ENCODE data around the gene CNTNAP4. TPM values are rescaled to one million over a fixed set of nuclear protein-coding genes. Genes with fewer than 3 reads are reported as not detected.

The CNTNAP4 gene
- total RNA-seq, 4 donors from 2014 or later = 0.09 TPM; not detected in 3

DNA sequence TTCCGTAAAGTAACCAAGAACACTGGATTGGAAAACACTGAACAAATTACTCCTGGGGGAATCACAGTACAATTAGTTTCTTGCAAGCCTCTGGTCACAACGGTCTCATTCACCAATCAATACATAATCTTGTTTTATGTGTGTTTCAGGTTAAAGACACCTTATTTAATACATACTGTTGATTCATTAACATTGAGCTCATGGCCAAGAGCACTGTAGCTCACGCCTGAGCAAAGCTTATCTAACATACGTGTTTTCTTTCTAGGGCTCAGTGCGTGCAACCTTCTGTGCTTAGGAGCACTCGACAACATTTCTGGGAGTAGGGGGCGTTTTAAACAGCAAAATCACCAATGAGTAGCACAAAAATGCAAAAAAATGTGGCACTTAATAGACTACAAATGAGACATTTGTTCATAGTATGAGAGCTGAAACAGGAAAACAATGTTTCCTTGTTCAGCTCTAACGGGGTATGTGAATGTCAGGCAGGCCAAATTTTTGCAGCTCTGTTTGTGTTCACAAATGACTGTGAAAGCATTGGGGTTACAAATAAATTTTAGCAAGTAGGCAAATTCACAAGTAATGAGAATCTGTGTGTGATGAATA, 206.2 kb downstream of the CNTNAP4 start:
- Histone ChIP-seq H3K9me3 (no peaks in the 10 kb centered on the region), H3K27ac (no peak overlapping the region), H3K4me1 (no peaks in the 10 kb centered on the region), H3K4me3 (no peak overlapping the region), H3K27me3 (no peaks in the 10 kb centered on the region), H3K36me3 (no peaks in the 10 kb centered on the region)
- no peak for DNase-seq
- TF ChIP-seq, protein P1, sequence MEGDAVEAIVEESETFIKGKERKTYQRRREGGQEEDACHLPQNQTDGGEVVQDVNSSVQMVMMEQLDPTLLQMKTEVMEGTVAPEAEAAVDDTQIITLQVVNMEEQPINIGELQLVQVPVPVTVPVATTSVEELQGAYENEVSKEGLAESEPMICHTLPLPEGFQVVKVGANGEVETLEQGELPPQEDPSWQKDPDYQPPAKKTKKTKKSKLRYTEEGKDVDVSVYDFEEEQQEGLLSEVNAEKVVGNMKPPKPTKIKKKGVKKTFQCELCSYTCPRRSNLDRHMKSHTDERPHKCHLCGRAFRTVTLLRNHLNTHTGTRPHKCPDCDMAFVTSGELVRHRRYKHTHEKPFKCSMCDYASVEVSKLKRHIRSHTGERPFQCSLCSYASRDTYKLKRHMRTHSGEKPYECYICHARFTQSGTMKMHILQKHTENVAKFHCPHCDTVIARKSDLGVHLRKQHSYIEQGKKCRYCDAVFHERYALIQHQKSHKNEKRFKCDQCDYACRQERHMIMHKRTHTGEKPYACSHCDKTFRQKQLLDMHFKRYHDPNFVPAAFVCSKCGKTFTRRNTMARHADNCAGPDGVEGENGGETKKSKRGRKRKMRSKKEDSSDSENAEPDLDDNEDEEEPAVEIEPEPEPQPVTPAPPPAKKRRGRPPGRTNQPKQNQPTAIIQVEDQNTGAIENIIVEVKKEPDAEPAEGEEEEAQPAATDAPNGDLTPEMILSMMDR (IDR thresholded peaks at IDR 0.05 in 4 of 5, conservative IDR thresholded peaks at IDR 0.05 in 1 of 5) = no peak
- no peak for TF ChIP-seq POLR2A (IDR thresholded peaks at IDR 0.05)
- intact Hi-C loops (cut with DNase I; ENCODE audit: low total_unique reads) = no loop called here
- in situ Hi-C loops (cut with MboI; ENCODE audit: low sequenced_read_pairs in 4 of 4) = no loop called here
- no peak for ATAC-seq

DNA sequence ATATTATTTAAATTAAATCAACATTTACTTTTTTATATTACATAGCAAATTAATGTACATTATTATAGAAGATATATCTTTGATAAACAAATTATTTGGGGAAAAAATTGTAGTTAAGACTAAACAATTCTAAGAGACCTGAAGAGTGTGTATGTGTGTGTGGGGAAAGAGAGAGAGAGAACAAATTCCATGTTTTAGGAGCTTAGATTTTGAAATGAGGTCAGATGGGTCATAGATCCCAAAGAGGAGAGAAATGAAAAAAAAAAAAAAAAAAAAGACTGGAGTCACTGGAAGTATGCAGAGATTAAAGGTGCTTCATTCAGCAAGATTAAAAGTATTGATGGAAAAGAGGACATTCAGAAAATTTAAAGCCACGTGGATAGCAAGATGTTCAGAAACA, 206.8 kb downstream of the CNTNAP4 start:
- TF ChIP-seq POLR2A (IDR thresholded peaks at IDR 0.05) = no peak
- ATAC-seq (no peak), DNase-seq (no peak)
- Histone ChIP-seq H3K9me3 (no peaks in the 10 kb centered on the region), H3K4me3 (no peak overlapping the region), H3K36me3 (no peaks in the 10 kb centered on the region), H3K27me3 (no peaks in the 10 kb centered on the region), H3K27ac (no peak overlapping the region), H3K4me1 (no peaks in the 10 kb centered on the region)
- in situ Hi-C loops (cut with MboI; ENCODE audit: low sequenced_read_pairs in 4 of 4) = no loop called here
- intact Hi-C loops (cut with DNase I; ENCODE audit: low total_unique reads) = no loop called here

DNA sequence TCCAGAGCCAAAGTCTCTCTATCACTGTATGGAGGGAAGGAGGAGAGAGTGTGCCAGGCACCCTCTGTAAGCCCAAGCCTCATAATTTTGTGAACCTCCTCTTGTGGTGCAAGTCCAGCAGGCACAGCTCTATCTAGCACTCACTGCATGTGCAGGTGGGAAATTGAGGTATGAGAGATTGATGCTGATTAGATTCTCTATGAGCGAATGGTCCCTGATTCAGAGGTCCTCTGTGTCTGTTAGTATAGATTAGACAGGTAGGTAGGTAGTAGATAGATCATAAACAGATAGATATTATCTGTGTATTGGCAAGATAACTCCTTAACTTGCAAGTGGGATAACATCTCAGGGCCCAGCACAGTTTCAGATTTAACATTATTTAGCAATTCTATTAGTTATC, 209.5 kb downstream of the CNTNAP4 start:
- no peak overlapping the region for H3K27ac ChIP-seq
- TF ChIP-seq, protein P1 (IDR thresholded peaks at IDR 0.05 in 4 of 5, conservative IDR thresholded peaks at IDR 0.05 in 1 of 5) = no peak
- TF ChIP-seq POLR2A (IDR thresholded peaks at IDR 0.05) = no peak
- intact Hi-C loops (cut with DNase I; ENCODE audit: low total_unique reads) = no loop called here
- H3K27me3 ChIP-seq = no peaks in the 10 kb centered on the region
- H3K4me3 ChIP-seq = no peak overlapping the region
- H3K4me1 ChIP-seq = no peaks in the 10 kb centered on the region
- no peak for DNase-seq
- no peaks in the 10 kb centered on the region for H3K36me3 ChIP-seq
- no peak for ATAC-seq
- in situ Hi-C loops (cut with MboI; ENCODE audit: low sequenced_read_pairs in 4 of 4) = no loop called here
- H3K9me3 ChIP-seq = no peaks in the 10 kb centered on the region

DNA sequence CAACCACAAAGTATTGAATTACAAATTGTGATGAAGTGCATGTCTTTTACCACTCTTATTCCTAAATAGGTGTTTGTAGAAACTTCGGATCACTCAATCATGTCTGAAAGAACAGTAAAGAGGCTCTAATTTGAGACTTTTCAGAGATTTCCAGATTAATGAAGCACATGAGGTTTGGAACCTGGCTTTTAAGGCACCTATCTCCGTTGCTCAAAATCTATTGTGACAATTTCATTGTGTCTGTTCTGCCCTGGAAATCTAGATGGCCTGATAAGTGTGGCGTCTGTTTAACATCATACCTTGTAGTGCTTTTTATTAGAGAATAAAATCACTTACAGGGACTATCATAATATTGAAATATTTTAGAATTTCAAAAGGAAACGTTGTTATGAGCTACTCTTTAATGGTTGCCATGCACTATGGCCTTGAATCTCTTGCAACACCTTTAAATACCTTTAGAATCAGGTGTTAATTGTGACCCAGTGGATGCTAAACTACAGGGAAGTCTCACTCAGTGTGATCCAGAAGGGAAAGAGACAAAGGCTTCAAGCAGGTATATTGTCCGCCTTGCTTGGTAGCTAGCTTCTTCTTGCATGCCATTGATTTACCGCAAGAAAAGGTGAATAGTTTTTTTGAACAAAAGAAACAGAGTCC, 210.3 kb downstream of the CNTNAP4 start:
- DNase-seq (no peak), ATAC-seq (no peak)

DNA sequence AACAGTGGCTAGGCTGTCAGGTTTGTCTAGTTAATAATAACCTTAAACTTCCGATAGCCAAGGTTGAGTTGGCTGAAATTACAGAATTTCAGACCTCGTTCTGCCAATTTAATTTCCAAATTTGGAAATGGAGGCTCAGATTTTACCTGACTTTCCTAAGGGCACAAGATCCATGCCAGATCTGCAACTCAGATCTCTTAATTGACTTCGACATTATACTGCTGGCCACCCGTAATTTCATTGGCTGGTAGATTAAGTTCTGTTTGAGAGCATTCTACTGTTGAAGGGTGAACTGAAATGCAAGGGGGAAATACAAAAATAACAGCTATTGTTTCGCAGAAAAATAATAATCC, 210.8 kb downstream of the CNTNAP4 start:
- no peak for ATAC-seq

More for the DNA sequence above, 210.3 kb downstream of the CNTNAP4 start:
- H3K27ac ChIP-seq = no peak overlapping the region
- no peaks in the 10 kb centered on the region for H3K27me3 ChIP-seq
- intact Hi-C loops (cut with DNase I; ENCODE audit: low total_unique reads) (no loop called here), in situ Hi-C loops (cut with MboI; ENCODE audit: low sequenced_read_pairs in 4 of 4) (no loop called here)
- TF ChIP-seq POLR2A (IDR thresholded peaks at IDR 0.05) = no peak
- H3K4me1 ChIP-seq = no peaks in the 10 kb centered on the region
- H3K9me3 ChIP-seq = no peaks in the 10 kb centered on the region
- H3K4me3 ChIP-seq = no peak overlapping the region
- H3K36me3 ChIP-seq = no peaks in the 10 kb centered on the region

More for the DNA sequence above, 210.8 kb downstream of the CNTNAP4 start:
- no peak for DNase-seq
- H3K9me3 ChIP-seq = no peaks in the 10 kb centered on the region
- no peaks in the 10 kb centered on the region for H3K36me3 ChIP-seq
- no peak for TF ChIP-seq POLR2A (IDR thresholded peaks at IDR 0.05)
- TF ChIP-seq, protein P1 (IDR thresholded peaks at IDR 0.05 in 4 of 5, conservative IDR thresholded peaks at IDR 0.05 in 1 of 5) = no peak
- no peaks in the 10 kb centered on the region for H3K27me3 ChIP-seq
- intact Hi-C loops (cut with DNase I; ENCODE audit: low total_unique reads) = no loop called here
- no peak overlapping the region for H3K4me3 ChIP-seq
- no peaks in the 10 kb centered on the region for H3K4me1 ChIP-seq
- no peak overlapping the region for H3K27ac ChIP-seq
- in situ Hi-C loops (cut with MboI; ENCODE audit: low sequenced_read_pairs in 4 of 4) = no loop called here

All from gastrocnemius medialis (tissue), 4 donors.